ENCODE data around the gene UTP11.

The UTP11 gene

DNA sequence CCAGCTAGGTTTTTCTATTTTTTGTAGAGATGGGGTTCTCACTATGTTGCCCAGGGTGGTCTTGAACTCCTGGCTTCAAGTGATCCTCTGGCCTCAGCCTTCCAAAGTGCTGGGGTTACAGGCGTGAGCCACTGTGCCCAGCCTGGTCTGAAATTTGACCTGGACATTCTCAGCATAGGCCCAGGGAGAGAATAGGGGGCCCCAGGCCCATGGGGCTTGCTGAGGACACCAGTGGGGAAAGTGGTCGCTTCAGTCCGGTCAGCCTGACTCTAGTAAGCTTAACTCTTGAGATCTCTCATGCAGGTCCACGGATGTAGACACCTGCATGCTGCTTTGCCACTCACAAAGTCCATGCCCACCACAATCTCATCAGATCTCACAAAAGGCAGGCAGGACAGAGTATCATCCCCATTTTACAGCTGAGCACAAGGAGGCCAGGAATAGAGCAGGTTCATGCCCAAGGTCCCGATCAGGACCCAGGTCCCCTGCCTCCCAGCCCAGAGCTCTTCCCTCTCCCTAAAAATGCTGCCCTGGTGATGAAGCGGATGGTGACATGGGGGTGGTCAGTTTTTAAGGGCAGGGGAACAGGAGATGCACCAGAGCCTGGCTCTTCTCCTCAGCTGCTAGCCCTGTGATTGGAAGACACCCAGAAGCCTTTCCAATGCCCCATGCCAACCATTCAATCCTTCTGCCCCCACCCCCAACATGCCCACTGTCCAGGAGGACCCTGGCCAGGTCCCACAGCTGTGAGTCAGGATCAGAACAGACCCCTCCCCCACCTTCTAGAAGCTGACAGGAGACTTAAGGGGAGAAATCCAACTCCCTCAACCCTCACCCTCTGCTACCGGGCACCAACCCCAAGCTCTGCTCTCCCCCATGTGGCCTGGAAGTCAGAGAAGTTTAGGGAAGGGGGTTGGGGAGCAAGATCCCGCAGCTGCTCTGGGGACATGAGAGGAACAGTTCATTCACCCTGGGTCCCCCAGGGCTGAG lies 9.0 kb upstream of the UTP11 start:
- peak in 9 of 56 donors; percentile 23 to 54 (median 28) for DNase-seq

- DNase-seq, result no peak
Observed at GRCh38 chr1:38004284-38005108, 8.0 kb upstream of the UTP11 start.

DNA sequence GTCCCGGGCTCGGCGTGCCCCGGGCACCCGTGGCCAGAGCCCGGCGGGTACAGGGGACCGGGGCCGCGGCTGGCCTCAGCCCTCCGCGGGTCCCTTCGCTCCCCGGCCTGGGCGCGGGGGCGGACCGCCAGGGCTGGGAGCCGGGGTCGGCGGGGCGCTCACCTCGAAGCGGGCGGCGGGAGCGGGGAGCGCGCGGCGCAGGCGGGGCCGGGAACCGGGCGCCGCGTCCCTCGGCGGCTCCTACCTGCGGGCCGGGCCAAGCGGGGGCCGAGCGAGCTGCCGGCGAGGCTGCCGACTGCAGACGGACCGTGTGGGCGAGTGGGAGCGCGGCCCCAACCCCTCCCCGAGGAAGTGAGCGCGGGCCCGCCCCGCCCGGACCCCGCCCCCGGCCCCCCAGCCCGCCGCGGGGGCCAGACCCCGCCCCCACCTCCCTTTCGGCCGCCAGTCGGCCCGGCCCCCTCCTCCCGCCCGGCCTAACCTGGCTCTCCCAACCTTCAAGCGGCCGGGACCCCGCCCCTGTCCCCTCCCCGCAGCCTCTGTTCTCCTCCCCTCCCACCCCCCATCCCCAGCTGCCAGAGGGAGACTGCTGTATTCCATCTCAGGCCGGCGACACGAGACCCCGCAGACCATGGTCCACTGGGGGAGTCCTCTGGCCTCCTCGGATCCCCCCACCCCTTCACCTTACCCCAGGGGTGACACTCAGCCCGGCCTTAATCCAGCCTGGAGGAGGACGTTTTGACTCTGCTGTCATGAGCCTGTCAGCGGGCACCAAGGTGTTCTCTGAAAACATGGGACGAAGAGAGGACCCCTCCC lies 7.1 kb upstream of the UTP11 start, which contains the start of gene FHL3:
Gene FHL3, minus strand, starts transcription at position 320 of the 813 bp plus-strand sequence. CDS start 6,102 bp downstream, outside the sequence.
- DNase-seq, result peak in 6 of 56 donors; percentile 13 to 42 (median 20)

- no peak for DNase-seq
Observed at GRCh38 chr1:38006008-38006828, 6.3 kb upstream of the UTP11 start.

GRCh38 chr1:38009088-38009840 lies 3.3 kb upstream of the UTP11 start:
- no peak for DNase-seq

- DNase-seq, result no peak
Observed at GRCh38 chr1:38009841-38010180, 2.7 kb upstream of the UTP11 start.

DNA sequence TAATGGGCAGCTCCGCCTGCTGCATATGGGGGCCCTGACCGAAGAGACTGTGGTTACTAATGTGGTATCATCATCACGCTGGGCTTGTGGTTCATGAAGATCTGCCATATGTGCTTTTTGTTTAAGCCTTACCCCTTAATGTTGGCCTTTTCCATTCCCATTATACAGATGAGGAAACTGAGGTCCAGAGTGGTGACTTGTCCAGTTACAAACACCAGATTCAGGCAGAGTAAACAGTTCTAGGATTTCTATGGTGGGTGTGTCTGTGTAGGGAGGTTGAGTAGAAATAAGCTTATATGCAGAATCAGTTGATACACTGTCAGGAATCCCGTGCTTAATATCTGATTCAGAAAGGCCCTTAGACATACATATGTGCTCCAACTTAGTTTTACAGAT lies 691 bp downstream of the UTP11 start:
- no peak for DNase-seq

GRCh38 chr1:38014171-38014570 lies 1.6 kb downstream of the UTP11 start:
- no peak for DNase-seq

- DNase-seq, result no peak
Observed at GRCh38 chr1:38014724-38015424, 2.3 kb downstream of the UTP11 start.

DNA sequence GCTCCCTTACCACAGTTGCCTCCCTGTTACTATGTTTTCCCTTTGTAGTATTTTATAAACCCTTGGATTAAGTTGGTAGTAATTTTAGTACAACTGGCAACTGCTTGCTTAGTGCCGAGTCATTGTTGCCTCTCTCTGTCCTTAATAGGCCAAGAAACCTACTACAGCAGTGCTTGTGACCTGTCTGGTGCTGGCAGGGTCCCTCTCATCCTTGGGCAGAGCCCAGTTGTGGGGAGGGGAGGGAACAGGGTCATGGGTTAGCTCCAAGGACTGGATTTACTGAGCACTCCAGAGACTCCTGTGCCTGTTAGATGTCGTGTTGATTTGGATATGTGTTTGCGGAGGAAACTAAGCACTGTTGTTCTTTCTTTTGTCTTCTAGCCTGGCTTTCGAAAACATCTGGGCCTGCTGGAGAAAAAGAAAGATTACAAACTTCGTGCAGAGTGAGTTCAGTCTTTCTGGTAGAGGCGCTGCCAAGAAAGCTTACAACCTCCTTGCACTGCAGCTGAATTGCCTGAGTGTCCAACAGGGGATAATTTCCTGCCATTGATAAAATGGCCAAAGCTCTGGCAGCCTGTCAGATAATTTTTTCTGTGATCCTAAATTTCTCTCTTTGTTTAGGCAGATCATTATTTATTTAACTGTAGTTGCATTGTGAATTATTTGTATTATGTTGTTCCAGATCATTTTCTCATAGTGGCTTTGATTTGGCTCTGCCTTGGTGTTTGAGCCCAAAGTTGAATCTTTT lies 3.6 kb downstream of the UTP11 start:
- peak in 1 of 56 donors; percentile 20 for DNase-seq

DNA sequence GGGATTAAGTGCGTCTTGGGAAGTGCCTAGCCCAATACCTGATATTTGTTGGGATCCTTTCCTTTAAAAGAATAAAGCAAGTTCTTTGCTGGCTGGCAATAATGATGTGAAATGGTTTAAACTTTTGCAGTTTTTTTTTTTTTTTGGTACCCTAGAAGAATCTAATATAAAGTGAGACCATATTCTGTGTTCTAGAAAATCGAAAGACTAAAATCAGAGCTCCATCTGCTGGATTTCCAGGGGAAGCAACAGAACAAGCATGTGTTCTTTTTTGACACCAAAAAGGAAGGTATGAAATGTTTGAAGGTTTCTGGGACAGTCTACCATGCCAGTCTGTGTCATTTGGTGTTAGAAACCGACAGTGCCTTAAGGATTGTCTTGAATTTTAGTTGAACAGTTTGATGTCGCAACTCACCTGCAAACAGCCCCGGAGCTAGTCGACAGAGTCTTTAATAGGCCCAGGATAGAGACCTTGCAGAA lies 6.4 kb downstream of the UTP11 start:
- no peak for DNase-seq

- DNase-seq, result no peak
Observed at GRCh38 chr1:38020396-38020795, 7.9 kb downstream of the UTP11 start.

GRCh38 chr1:38021969-38022368 lies 9.4 kb downstream of the UTP11 start:
- DNase-seq, result no peak

DNA sequence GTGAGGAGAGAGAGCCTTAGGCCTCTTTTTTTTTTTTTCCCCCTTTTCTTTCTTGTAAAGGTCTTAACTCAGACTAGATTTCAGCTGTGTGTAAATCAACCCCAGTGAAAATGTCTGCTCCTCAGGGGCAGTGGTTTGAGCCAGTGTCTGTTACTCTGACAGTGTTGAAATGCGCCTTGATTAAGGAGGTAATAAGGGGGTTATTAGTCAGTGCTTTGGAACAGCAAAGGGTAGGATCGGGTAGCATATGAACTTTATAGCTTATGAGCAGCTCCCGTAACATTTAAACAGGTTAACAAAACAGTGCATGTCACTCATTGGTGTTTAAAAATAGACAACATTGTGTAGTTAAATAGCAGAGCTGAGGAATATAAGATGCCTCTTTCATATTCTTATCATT lies 10.3 kb downstream of the UTP11 start:
- DNase-seq, result no peak

- DNase-seq, result no peak
Observed at GRCh38 chr1:38025233-38025632, 12.7 kb downstream of the UTP11 start.

DNA sequence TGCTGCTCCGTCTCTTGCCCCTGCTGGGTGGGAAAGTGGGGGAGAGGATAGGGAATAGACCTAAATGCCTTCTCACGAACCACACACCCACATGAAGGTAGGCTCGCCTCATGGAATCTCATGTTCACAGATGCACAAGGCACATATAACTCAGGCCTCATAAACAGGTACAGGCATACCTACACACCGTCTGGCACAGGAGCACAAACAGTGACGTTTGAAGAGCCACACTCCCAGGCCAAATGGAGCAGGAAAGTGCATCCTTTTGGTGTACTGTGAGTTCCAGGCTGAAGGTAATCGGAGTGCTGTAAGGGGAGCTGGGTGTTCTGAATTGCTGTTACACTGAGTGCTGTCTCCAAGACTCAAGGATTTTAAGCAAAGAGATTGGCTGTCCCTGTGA lies 13.1 kb downstream of the UTP11 start:
- DNase-seq, result no peak

- peak in 24 of 56 donors; percentile 18 to 75 (median 44) for DNase-seq
Observed at GRCh38 chr1:38026592-38027200, 14.2 kb downstream of the UTP11 start.

All from nucleus accumbens (tissue), 56 donors.